Endothelial cell (in vitro differentiated cells): ENCODE measurements around the gene PHACTR2. TPM values are rescaled to one million over a fixed set of nuclear protein-coding genes. Genes with fewer than 3 reads are reported as not detected.

Source experiments
- DNase-seq: peaks from one replicate; pipeline ENCODE4 v3.0.0; 2021; ENCODE audit warnings: low spot score
- H3K27ac Mint-ChIP-seq: one replicate; pipeline ENCODE4 v1.8.0; 2021; ENCODE audit warnings: mixed read lengths, inconsistent platforms; ENCODE audit not compliant: unreplicated experiment
- H3K27me3 Mint-ChIP-seq: one replicate; pipeline ENCODE4 v1.8.0; 2021; ENCODE audit warnings: mild to moderate bottlenecking, moderate library complexity, mixed read lengths, inconsistent platforms; ENCODE audit not compliant: unreplicated experiment
- H3K36me3 Mint-ChIP-seq: one replicate; pipeline ENCODE4 v1.8.0; 2021; ENCODE audit warnings: mild to moderate bottlenecking, low read depth, mixed read lengths, inconsistent platforms; ENCODE audit not compliant: unreplicated experiment
- H3K4me1 Mint-ChIP-seq: one replicate; pipeline ENCODE4 v1.8.0; 2021; ENCODE audit warnings: mild to moderate bottlenecking, mixed read lengths, inconsistent platforms; ENCODE audit not compliant: unreplicated experiment
- H3K4me3 Mint-ChIP-seq: one replicate; pipeline ENCODE4 v1.8.0; 2021; ENCODE audit warnings: mild to moderate bottlenecking, mixed read lengths, inconsistent platforms; ENCODE audit not compliant: unreplicated experiment
- H3K9me3 Mint-ChIP-seq: one replicate; pipeline ENCODE4 v1.8.0; 2021; ENCODE audit warnings: mixed read lengths, inconsistent platforms; ENCODE audit not compliant: unreplicated experiment
- total RNA-seq: library from RNA; stranded (reverse); fragmentation: NEBNext Ultra II Directional; extraction: Animal tissue kit (Norgen Biotek cat#: 25700); gene quantifications from one replicate; pipeline ENCODE4 v1.2.1, GENCODE V29; 2021; ENCODE audit not compliant: unreplicated experiment
- TF ChIP-seq, protein P1 (sequence below): fragments of 200-600 bp; sonication (generic); IDR thresholded peaks from one replicate; pipeline ENCODE4 v1.5.0; 2021; ENCODE audit warnings: antibody characterized with exemption; ENCODE audit not compliant: unreplicated experiment

Gene PHACTR2
- total RNA-seq, 1 donor from 2014 or later = 181 TPM

DNA sequence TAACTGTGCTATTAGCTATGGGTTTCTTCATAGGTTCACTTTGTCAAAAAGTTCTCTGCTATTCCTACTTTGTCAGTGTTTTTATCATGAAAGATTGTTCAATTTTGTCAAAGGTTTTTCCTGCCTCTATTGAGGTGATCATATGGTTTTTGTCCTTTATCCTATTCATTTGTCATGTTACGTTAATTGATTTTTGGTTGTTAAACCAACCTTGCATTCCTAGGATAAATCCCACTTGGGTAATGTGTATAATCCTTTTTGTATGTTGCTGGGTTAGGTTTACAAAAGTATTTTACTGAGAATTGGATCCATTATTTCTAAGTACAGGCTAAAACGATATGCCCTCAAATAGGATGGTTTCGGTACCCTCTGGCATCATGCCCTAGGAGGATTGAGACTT is 5.0 kb downstream of the PHACTR2 start:
- Mint-ChIP-seq H3K9me3 (no peaks in the 10 kb centered on the region), H3K27ac (no peak overlapping the region), H3K4me1 (peaks cover 28% of the 10 kb centered on the region), H3K4me3 (no peak overlapping the region), H3K27me3 (no peaks in the 10 kb centered on the region), H3K36me3 (peaks cover 14% of the 10 kb centered on the region)
- TF ChIP-seq, protein P1, sequence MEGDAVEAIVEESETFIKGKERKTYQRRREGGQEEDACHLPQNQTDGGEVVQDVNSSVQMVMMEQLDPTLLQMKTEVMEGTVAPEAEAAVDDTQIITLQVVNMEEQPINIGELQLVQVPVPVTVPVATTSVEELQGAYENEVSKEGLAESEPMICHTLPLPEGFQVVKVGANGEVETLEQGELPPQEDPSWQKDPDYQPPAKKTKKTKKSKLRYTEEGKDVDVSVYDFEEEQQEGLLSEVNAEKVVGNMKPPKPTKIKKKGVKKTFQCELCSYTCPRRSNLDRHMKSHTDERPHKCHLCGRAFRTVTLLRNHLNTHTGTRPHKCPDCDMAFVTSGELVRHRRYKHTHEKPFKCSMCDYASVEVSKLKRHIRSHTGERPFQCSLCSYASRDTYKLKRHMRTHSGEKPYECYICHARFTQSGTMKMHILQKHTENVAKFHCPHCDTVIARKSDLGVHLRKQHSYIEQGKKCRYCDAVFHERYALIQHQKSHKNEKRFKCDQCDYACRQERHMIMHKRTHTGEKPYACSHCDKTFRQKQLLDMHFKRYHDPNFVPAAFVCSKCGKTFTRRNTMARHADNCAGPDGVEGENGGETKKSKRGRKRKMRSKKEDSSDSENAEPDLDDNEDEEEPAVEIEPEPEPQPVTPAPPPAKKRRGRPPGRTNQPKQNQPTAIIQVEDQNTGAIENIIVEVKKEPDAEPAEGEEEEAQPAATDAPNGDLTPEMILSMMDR = no peak
- no peak for DNase-seq

DNA sequence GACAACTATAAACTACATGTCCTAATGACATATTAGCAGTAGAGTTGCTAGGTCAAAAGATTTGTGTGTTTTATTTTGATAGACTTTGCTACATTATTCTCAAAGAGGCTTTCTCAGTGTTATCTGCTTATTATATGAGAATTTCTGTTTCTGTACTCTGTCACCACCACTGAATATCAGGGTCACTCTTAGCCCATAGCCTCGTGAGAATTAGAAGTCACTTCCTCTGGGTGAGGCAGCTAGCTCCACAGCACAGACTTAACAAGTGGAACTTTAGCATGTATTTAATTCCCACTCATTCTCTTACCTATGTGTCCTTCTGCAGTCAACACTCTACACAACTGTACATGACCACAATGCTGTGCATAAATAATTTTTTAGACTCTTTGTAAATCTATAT is 6.7 kb downstream of the PHACTR2 start:
- no peak overlapping the region for H3K27ac Mint-ChIP-seq
- H3K27me3 Mint-ChIP-seq = no peaks in the 10 kb centered on the region
- peaks cover 38% of the 10 kb centered on the region for H3K4me1 Mint-ChIP-seq
- DNase-seq = no peak
- TF ChIP-seq, protein P1 = no peak
- H3K36me3 Mint-ChIP-seq = peaks cover 26% of the 10 kb centered on the region
- H3K4me3 Mint-ChIP-seq = peak overlapping the region; percentile 24
- H3K9me3 Mint-ChIP-seq = no peaks in the 10 kb centered on the region

DNA sequence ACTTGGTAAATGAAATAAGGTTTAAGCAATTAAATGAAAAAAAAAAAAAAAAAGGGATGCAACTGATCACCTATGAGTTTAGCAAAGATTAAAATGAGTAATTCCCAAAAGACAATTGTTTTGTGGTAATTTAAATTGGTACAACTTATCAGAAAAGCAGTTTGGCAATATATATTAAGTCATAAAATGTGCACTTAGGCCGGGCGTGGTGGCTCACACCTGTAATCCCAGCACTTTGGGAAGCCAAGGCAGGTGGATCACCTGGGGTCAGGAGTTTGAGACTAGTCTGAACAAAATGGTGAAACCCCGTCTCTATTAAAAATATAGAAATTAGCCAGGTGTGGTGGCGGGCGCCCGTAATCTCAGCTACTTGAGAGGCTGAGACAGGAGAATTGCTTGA is 7.9 kb downstream of the PHACTR2 start:
- no peaks in the 10 kb centered on the region for H3K9me3 Mint-ChIP-seq
- H3K4me3 Mint-ChIP-seq = no peak overlapping the region
- no peak for DNase-seq
- H3K27me3 Mint-ChIP-seq = no peaks in the 10 kb centered on the region
- no peak overlapping the region for H3K27ac Mint-ChIP-seq
- H3K4me1 Mint-ChIP-seq = peaks cover 44% of the 10 kb centered on the region
- H3K36me3 Mint-ChIP-seq = peaks cover 26% of the 10 kb centered on the region
- TF ChIP-seq, protein P1 = no peak

DNA sequence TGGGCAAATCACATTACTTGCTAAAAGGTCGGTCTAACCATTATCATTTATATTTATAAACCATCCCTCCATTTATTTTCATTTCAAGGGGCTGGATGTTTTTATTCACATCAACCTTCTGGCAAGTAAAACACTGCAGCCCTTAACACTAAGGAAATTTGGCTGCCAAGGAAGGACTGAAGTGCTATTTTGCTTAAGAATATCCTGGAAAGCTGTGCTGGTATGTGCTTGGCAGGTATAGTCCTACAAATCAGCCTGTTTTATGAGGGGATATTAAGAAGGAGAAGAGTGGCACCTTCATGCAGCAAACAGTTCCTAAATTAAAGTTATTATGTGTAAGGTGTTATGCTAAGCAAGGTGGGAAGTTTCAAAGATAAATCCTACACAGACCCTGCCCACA is 9.8 kb downstream of the PHACTR2 start:
- H3K4me1 Mint-ChIP-seq = peaks cover 33% of the 10 kb centered on the region
- no peak overlapping the region for H3K4me3 Mint-ChIP-seq

DNA sequence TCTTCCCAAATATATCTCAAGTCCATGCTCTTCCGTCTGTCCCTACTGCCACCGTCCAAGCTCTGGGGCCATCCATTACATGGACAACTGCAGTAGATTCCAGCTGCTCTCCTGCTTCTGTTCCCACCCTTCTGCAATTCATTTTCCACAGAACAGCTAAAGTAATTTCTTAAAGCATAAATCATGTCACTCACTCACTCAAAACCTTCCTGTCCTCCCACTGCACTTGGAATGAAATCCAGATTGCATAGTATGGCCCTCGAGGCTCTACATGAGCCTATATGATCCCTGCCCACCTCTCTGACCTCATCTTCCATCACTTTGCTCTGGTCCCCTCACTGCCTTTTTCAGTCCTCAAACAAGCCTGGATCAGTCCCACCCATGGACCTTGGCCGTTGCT is 10.9 kb downstream of the PHACTR2 start:
- Mint-ChIP-seq H3K9me3 (no peaks in the 10 kb centered on the region), H3K4me1 (peaks cover 29% of the 10 kb centered on the region), H3K36me3 (peaks cover 27% of the 10 kb centered on the region), H3K27me3 (no peaks in the 10 kb centered on the region), H3K4me3 (peak overlapping the region; percentile 38), H3K27ac (no peak overlapping the region)
- TF ChIP-seq, protein P1 = no peak
- no peak for DNase-seq

More for the DNA sequence above, 9.8 kb downstream of the PHACTR2 start:
- Mint-ChIP-seq H3K36me3 (peaks cover 31% of the 10 kb centered on the region), H3K9me3 (no peaks in the 10 kb centered on the region), H3K27me3 (no peaks in the 10 kb centered on the region), H3K27ac (no peak overlapping the region)
- no peak for DNase-seq
- TF ChIP-seq, protein P1 = no peak
